Measurements from ENCODE around the gene GRM4. TPM values are rescaled to one million over a fixed set of nuclear protein-coding genes. Genes with fewer than 3 reads are reported as not detected.

GRM4 gene
- total and polyA plus RNA-seq, 9 of the 15 experiments (the other 6 are each of a cell fraction or from before 2014, with no cell fraction given), result 0.18 TPM; not detected in 8

- TF ChIP-seq GTF2F1 (IDR thresholded peaks at IDR 0.05; ENCODE audit: low read depth, low read length) (no peak), FOXK1 (CRISPR knock-in tag; IDR thresholded peaks at IDR 0.05; ENCODE audit: borderline replicate concordance) (no peak), CSDE1 (IDR thresholded peaks at IDR 0.05) (no peak), ZNF239 (CRISPR knock-in tag; IDR thresholded peaks at IDR 0.05) (no peak)
- TF ChIP-seq, protein P1, sequence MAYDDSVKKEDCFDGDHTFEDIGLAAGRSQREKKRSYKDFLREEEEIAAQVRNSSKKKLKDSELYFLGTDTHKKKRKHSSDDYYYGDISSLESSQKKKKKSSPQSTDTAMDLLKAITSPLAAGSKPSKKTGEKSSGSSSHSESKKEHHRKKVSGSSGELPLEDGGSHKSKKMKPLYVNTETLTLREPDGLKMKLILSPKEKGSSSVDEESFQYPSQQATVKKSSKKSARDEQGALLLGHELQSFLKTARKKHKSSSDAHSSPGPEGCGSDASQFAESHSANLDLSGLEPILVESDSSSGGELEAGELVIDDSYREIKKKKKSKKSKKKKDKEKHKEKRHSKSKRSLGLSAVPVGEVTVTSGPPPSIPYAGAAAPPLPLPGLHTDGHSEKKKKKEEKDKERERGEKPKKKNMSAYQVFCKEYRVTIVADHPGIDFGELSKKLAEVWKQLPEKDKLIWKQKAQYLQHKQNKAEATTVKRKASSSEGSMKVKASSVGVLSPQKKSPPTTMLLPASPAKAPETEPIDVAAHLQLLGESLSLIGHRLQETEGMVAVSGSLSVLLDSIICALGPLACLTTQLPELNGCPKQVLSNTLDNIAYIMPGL (CRISPR knock-in tag; IDR thresholded peaks at IDR 0.05), result no peak
- TF ChIP-seq, protein P2, sequence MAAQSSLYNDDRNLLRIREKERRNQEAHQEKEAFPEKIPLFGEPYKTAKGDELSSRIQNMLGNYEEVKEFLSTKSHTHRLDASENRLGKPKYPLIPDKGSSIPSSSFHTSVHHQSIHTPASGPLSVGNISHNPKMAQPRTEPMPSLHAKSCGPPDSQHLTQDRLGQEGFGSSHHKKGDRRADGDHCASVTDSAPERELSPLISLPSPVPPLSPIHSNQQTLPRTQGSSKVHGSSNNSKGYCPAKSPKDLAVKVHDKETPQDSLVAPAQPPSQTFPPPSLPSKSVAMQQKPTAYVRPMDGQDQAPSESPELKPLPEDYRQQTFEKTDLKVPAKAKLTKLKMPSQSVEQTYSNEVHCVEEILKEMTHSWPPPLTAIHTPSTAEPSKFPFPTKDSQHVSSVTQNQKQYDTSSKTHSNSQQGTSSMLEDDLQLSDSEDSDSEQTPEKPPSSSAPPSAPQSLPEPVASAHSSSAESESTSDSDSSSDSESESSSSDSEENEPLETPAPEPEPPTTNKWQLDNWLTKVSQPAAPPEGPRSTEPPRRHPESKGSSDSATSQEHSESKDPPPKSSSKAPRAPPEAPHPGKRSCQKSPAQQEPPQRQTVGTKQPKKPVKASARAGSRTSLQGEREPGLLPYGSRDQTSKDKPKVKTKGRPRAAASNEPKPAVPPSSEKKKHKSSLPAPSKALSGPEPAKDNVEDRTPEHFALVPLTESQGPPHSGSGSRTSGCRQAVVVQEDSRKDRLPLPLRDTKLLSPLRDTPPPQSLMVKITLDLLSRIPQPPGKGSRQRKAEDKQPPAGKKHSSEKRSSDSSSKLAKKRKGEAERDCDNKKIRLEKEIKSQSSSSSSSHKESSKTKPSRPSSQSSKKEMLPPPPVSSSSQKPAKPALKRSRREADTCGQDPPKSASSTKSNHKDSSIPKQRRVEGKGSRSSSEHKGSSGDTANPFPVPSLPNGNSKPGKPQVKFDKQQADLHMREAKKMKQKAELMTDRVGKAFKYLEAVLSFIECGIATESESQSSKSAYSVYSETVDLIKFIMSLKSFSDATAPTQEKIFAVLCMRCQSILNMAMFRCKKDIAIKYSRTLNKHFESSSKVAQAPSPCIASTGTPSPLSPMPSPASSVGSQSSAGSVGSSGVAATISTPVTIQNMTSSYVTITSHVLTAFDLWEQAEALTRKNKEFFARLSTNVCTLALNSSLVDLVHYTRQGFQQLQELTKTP (IDR thresholded peaks at IDR 0.05; ENCODE audit: low read depth in 1 of 2, partially characterized antibody in 2 of 2), result no peak
- Histone ChIP-seq H3K27me3 (ENCODE audit: control insufficient read depth in 2 of 2, insufficient read depth in 2 of 2, low read length in 2 of 2) (peaks cover 33 to 65% of the 10 kb centered on the region in 2 experiments; a peak in 4 of 5 replicates), H3K9me1 (ENCODE audit: control insufficient read depth, insufficient read depth, low read length) (no peaks in the 10 kb centered on the region), H3K27ac (ENCODE audit: extremely low read depth, low read depth, low read length) (no peak overlapping the region), H3K36me3 (ENCODE audit: control insufficient read depth, insufficient read depth, low read length) (no peaks in the 10 kb centered on the region), H3K4me3 (no peak overlapping the region), H3K9me3 (replicated peaks; ENCODE audit: control insufficient read depth, insufficient read depth, low read depth, low read length) (no peaks in the 10 kb centered on the region), H3K4me2 (ENCODE audit: insufficient read depth, low read length) (no peak overlapping the region), H3K4me1 (replicated peaks in 1 of 2; ENCODE audit: control insufficient read depth in 2 of 2, insufficient read depth in 2 of 2, low read length in 2 of 2) (peaks cover 0 to 22% of the 10 kb centered on the region in 2 experiments; a peak in 2 of 5 replicates), H4K20me1 (replicated peaks; ENCODE audit: control insufficient read depth, insufficient read depth, low read length) (peaks cover 13% of the 10 kb centered on the region), H3K79me2 (ENCODE audit: control insufficient read depth, insufficient read depth, low read length) (no peaks in the 10 kb centered on the region), H3K9ac (ENCODE audit: insufficient read depth in 1 of 2, low read depth in 2 of 2, low read length in 2 of 2) (no peak overlapping the region), H2AFZ (ENCODE audit: low read depth, low read length) (no peak overlapping the region)
- FAIRE-seq (no peak), DNase-seq (ENCODE audit: extremely low read depth in 1 of 4, low spot score in 3 of 4) (no peak), ATAC-seq (no peak)
- intact Hi-C loops (cut with micrococcal nuclease) (no loop called here), in situ Hi-C loops (cut with MboI) (no loop called here)
- whole genome bisulfite sequencing (ENCODE audit: insufficient coverage, low coverage, missing lambda C conversion rate), result 4% methylated on average over 3 of the region's 5 CpGs
- no TSS peak for BruUV-seq (replicated peaks)
- CTCF ChIA-PET (ENCODE audit: low intra/inter-chr PET ratio), result no interaction called here
- POLR2A ChIA-PET, result interaction anchor here (0.6 to 0.9 kb wide), 3 partner anchors 11 to 1019 kb away, joined by 3 read pairs; no protein-coding TSS in a partner anchor
Measured at GRCh38 chr6:34138914-34139510, 6.9 kb downstream of the GRM4 start.
